Activated CD4-positive, CD25-positive, alpha-beta regulatory T cell treated with anti-CD3 and anti-CD28 coated beads, Interleukin-2, amount 50 U/mL, for 72 hours (primary cell): Measurements from ENCODE around the gene MAPK8IP1.

ENCODE experiments used
- DNase-seq: peaks from one replicate; pipeline ENCODE4 v3.0.0; 2021

The MAPK8IP1 gene

DNA sequence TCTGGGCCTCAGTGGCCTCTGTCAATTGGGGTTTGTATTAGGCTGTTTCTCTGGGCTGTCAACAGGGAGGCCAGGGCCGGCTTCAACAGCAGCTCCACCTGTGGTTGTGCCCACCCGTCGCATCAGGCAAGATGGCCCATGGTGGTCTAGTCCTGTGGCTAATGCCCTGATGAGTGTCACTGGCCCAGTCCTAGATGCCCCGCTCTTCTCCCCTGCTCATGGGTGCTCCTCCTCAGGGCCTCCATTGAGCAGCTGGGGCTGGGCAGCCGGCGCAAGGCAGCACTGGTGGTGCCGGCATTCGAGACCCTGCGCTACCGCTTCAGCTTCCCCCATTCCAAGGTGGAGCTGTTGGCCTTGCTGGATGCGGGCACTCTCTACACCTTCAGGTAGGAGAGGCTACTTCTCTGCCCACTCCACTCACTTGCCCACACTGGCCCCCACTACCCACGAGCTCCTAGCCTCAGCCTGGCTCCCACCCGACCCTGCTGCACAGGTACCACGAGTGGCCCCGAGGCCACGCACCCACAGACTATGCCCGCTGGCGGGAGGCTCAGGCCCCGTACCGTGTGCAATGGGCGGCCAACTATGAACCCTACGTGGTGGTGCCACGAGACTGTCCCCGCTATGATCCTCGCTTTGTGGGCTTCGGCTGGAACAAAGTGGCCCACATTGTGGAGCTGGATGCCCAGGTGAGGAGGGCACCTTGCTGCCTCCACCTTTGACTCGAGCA lies 42.4 kb downstream of the MAPK8IP1 start:
- no peak for DNase-seq

DNA sequence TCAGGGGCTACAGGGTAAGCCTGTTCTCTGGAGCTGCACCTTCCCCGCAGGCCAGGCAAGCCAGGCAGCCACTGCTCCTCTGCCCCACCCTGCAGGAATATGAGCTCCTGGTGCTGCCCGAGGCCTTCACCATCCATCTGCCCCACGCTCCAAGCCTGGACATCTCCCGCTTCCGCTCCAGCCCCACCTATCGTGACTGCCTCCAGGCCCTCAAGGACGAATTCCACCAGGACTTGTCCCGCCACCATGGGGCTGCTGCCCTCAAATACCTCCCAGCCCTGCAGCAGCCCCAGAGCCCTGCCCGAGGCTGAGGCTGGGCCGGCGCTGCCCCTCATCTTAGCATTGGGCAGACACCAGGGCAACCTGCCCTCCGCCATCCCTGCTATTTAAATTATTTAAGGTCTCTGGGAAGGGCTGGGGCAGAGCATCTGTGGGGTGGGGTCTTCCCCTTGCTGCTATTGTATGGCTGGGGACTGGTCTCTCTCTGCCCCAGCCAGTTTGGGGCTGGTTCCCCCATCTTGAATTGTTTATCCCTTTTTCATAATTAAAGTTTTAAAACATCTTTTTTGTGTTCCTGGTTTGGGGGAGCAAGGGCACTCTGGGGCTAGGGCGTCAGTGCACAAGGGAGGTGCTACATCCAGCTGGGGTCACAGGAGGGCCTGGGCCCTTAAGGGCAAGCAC lies 43.2 kb downstream of the MAPK8IP1 start:
- no peak for DNase-seq

DNA sequence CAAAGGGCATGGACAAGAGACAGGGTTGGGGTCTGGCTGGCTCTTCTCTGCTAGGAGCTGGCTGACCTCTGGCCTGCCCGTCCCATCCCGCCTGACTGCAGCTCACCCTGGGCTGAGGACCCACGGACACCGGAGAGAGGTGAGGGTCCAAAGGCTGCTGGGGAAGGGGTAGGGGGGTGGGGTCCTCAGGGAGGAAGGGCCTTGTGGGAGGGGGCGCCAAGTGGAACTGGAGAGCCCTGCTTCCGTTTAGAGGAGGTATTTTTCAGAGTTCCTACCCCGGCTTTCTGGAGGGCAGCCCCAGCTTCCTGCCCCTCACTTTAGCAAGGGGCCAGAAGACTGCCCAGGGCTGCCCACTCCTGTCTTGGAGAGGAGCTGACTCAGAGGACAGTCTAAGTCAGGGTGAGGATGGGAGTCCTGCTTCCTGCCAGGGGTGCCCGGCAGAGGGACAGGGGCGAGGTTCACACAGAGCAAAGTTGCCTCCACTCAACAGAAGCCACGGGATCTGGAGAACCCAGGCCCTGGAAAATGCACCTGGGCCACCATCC lies 44.1 kb downstream of the MAPK8IP1 start:
- no peak for DNase-seq

DNA sequence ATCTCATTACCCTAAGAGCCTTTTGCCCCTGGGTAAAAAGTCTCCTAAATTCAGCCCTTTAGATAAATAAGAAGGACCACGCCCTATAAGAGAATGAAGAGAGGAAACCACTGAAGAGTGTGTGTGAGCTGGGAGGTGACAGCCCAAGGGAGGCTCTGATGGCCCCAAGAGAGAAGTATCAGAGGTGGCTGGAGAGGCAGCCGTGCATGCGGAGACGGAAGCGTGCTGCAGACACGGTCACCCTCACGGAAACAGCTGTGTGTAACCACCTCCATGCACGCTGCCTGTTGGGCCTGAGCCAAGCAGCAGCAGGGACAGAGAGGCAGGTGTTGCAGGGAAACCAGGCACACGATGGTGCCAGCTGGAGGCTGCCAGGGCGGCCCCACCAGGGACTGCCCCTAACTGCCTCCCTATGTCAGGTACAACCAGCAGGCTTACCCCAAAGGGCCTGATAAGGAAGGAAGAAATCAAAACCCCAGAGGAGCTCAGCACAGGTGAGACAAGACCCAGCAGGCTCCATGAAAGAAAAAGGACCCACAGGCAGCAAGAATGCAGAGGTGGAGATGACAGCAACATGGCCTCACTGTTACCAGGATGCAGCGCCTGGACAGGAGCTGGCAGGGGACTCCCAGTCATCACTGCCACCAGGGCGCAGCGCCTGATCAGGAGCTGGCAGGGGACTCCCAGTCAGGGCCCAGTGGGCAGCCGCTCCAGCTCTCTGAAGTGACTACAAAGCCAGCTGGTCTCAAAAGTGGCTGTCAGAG lies 44.8 kb downstream of the MAPK8IP1 start:
- no peak for DNase-seq

DNA sequence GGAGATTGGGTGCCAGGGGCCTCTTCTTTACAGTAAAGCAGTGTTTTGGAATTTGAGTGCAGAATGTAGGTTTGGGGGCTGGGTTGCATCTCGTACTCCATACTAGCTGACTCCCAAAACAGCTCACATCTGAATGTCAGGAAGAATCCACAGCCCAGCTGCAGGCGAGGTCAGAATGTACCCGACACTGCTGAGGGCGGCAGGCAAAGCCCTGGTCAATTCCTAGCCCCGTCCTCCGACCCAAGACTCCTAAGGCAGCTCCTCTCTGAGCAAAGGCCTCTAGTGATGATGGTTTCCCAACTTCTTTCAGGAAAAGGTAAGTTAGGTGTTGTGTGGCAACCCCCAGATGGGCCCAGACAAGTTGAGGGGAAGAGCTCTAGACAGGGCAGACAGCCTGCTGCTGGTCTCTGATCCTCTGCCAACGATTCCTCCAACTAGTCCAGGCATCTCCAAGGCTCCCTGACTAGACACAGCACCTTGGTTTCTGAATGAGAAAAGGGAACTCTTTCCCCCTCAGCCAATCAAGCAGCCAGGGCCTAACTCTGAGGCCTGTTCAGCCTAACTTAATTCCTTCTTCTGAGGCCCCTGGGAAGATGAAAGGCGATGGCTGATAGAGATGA lies 45.6 kb downstream of the MAPK8IP1 start:
- DNase-seq: no peak

DNA sequence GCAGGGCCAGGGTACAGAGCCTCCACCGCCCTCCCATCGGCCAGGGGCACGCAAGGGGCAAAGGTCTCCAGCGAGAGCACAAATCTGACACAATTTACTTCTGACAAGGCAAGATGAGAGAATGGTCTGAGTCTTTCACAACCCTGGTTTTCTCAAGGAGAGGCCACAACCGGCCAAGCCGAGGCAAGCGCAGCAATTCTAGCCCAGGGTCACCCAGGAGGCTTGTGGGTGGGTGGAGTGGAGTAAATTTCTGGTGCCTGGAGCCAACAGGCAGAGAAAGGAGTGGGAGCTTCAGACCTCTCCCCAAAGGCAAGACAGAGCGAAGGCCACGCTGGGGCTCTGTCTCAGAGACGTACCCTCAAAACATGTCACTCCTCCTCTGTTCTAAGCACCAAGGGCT lies 46.3 kb downstream of the MAPK8IP1 start:
- no peak for DNase-seq

DNA sequence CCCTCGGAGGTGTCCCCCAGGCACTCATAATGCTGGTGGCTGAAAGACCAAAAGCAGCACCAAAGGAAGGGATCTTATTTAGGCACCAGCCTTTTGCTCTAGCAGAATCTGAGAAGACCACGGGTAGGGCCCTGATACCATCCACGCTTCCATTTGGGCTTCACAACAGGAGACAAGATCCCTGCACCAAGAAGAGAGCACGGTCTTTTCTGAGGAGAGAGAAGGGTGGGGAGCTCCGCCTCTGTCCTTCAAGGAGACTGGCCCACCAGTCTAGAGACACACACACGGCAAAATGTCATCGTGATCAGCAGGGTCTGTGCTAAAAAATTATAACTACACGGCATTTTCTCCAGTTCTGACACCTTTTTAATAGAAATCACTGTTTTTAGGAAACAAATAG lies 46.8 kb downstream of the MAPK8IP1 start:
- DNase-seq: no peak

DNA sequence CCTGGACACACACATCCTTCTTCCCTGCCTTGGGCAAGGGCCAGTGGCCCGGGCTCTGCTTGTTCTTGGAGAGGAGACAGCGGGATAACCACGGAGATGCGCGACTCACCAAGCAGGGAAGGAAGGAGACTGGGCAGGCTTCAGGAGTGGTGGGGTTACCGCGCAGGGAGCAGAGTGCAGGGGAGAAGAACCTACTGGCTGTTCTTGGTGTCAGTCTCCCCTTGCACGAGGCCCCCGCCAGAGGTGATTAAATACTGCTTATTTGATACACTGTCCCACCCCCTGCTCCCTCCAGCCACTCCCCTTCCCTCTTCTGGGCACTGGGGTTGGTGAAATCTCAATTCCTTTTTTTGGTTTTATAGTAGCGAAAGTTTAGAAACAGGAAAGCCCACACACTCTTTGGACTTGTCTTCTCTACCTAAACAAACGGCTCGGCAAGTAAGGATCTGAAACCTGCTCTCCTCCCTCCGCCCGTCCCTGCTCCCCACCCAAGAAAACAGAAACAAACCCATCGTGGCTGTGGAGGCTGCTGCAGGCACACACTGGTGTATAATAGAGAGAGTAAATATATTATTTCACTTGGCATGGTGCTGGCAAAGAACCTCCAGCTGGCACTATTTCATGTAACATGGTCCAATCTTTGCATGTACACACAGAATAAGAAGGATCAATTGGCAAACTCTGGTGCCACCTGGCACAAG lies 47.8 kb downstream of the MAPK8IP1 start:
- DNase-seq: no peak

DNA sequence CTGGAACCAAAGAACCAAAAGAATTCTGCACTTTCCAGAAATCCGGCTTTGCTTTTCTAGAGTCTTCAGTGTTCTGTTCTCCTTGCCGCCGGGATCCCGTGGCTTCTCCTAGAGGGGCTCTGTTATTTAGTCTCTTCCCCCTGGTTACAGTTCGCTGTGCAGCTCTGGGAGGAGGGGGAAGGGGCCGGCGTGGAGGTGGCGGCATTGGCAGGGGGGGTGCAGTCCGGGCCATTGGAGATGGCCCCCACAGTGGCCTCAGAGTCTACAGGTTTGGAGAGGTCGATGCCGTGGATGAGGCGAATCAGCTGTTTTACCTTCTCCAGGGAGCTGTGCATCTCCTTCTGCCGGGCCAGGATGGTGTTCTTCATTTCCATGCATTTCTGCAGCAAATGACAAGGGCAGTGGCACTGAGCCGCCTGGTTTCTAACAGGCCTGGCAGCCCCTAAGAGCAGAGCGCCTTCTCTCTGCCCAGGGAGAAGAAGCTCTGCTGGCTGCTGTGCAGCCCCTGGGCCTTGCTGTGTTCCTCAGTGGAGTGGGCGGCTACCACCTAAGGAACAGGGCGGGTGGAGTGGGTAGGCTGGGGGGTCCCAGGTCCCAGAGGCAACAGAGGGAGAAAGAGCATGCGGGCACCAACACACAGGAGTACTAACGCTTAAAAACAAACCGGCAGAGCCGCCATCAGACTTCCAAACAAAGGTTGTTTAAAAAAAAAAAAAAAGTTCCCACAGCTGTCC lies 48.6 kb downstream of the MAPK8IP1 start:
- no peak for DNase-seq

DNA sequence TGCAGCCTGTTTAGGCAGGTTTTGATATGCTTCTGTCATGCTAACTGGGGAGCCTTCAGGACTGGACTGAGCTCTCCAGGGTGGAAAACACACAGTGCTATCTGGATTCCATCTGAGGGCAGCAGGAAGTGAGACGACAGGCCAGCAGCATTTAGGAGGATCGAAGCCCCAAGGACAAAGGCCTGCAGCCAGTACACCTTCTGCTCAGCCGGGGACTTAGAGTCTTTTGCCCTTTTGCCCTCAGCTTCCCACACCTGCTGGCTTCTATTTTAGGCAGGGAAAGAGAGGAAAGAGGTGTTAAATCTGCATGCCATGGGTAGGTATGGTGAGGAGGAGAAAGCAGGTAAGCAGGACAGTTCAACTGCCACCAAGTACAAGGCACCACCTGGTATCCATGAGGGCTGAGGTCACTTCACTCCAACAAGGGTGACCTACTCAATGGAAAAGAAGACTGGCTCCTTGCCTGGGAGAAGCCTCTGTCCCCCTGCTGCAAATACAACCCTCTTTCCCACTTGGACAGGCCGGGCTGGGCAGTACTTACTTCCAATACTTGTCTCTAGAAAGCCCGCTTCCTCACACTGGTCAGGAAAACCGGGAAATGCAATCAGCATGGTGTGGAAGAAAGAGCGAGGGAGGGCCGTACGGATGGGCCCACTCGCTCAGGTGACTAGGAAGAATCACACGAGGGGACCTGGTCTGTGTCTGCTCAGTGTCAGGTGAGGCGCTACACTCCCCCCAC lies 49.3 kb downstream of the MAPK8IP1 start:
- DNase-seq: no peak

DNA sequence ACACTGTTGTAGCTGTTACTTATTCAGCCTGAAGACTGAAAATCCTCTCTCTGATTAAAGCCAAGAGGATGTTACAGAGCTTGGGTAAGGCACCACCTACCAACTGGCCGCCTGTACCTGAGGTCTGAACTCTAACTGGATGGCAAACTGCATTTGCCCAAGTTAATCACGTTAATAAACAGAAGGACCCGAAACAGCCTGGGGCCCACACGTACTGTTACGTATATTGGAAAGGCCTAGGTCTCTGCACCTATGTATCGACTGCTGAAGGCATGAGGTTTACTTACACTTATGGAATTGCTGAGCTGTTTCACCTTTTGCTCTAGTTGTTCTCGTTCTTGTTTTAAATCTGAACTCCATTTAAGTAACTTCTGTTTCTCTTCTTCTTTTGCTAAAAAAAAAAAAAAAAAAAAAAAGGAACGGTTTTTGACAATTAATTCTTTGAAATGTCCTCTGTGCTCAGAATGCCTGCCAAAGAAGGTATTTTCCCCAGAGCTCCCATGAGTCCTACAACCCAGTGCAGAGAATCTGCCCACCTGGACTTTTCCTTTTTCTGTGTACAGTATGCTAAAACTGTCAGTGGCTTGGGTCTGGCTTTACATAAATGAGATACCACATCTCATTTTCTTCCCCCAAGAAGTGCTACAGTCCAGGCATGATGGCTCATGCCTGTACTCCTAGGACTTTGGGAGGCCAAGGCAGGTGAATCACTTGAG lies 50.1 kb downstream of the MAPK8IP1 start:
- DNase-seq: no peak

DNA sequence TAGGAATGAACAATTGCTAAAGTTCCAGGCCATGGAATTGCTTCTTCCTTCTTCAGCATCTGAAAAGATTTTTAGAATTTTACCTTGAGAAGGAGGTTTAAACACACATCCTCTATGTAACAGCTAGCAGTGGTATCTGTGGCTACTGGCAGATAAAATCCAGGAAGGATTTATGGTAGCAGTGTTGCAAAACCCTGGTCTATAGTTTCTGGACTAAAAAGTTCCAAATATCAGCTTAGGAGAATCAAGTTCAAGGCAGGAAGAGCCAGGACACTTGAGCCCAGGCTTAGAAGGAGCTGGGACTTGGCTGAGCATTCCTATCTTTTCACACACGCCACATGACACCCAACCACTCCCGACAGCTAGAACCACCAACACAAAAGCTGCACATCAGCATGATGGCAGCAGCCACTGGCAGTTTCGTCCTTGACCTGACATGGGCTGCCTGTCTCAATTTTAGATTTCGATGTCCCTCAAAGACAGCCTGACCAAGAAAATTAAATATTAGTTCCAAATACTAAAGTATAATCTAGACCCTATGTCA lies 51.1 kb downstream of the MAPK8IP1 start:
- DNase-seq: no peak

DNA sequence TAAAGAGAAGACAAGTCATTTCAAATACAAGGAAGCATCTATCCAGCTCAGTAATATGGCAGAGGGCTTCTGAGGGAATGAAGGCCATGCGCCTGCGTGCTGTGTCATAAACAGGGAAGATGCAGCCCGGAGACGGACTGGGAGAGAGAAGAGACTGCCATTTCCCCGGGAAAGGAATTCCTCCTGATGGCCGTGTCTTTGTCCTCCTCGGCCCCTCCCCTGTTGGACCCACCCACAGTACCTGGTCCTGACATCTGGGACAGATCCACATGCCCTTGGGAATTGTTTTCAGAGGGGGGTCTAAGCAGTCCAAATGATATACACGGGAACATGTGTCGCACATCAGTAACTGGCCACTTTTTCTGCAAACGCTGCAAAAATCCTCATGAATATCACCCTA lies 52.5 kb downstream of the MAPK8IP1 start:
- DNase-seq: no peak

DNA sequence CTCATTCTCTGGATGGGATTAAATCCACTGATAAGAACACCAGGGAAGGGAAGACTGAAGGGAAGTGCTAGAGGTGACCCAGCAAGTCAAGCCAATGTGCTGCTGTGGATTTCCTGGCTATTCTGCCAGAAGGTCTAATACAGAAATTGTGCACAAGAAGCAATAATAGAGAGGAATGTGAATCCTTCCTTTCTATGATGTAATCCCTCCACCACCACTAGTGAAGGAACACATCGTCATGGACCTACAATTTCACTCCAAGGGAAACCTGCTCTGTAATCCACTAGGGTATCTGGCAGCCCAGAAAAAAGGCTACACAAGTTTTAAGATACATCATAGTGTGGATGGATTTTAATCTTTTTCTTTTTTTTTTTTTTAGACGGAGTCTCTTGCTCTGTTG lies 54.4 kb downstream of the MAPK8IP1 start:
- DNase-seq: no peak

DNA sequence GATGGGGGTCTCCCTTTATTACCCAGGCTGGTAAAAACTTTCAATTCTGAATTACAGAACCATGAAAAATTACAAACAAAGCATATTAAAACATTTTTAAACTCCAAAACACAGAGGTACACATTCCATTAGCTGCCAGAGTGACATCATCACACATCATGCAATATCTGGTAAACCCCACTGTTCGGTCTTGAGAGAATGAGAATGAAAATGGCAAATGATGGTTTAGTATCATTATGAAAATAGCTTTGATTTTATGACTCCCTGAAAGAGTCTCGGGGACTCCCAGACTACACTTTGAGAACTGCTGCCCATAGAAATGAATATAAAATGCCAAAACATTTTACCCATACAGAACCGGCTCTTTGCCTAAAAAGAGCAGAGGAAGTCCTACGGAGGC lies 55.8 kb downstream of the MAPK8IP1 start:
- no peak for DNase-seq

DNA sequence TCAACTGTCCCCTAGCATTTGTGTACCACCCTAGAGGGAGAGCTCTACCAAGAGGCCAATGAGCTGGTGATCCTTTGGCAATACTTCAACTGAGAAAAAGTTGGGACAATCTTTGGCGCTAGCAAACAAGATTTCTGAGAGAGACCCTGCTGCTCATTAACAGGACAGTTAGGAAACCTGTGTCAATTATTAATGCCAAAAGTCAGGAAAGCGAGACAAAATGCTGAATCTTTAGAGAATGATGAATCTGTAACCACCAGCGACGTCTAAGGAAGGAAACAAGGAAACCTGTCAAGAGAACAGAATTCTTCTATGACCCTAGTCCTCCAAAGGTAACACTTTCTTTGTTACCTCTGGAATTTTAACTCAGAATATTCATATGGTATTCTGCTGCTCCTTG lies 56.9 kb downstream of the MAPK8IP1 start:
- no peak for DNase-seq

DNA sequence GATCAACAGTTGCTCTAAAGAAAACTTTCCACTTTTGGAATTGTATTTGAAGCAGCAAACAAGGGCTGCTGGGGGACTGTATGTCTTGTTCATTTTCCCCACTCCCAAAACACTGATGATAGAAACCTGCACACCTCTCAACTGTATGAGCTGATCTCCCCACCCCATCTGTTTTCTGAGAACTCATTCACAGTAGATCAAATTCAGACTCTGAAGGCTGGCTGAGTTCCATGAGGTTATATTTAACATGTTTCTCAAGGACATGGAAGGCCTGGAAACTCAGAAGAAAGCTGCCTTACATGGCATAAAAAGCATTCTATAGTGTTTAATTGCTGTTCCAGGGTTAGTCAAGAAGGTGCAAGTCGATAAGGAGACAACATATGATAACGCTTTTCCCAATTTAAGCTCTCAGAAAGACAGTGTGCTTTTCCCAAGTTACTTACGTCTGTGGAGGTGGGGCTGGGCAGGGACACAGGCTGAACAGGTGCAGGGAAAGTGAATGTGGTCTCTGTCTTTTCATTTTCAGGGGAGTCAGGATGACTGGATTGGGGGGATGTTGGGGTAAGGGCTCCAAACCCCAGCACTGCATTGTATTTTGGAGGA lies 60.0 kb downstream of the MAPK8IP1 start:
- DNase-seq: no peak

DNA sequence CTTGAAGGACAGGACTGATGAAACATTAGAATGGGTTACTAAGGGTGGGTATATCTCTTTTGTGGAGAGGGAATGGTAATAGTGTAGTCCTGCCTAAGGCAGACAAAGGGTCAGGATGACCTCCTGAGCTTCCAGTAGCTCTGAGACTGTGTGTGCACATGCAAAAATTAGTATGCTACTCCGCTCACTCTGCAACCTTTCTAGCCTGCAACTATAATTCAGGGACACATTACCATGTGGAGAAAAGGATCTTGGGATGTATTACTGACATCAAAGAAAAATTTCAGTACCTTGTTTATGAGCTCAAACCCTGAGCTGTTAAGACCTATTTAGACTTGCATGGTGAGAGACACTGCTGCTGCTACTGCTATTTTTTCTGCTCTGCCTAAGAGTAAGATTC lies 62.4 kb downstream of the MAPK8IP1 start:
- no peak for DNase-seq

DNA sequence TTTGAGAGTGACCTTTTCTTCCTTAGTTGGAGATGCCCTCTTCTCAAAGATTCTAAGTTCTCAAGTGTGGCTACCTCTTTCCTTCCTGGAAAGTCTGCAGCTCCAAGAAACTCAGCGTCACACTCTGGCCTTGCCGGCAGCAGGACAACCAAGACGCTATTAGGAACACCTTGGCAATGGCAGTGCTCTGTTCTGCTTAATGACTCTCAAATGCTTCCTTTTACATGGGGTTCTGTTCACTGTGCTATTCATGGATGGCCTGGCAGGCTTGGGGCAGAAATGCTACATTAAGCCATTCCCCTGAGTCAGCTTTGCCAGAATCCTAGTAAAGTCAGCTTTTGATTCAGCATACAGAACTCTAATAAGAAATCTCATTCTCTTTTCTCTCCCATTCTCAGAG lies 62.9 kb downstream of the MAPK8IP1 start:
- DNase-seq: no peak

DNA sequence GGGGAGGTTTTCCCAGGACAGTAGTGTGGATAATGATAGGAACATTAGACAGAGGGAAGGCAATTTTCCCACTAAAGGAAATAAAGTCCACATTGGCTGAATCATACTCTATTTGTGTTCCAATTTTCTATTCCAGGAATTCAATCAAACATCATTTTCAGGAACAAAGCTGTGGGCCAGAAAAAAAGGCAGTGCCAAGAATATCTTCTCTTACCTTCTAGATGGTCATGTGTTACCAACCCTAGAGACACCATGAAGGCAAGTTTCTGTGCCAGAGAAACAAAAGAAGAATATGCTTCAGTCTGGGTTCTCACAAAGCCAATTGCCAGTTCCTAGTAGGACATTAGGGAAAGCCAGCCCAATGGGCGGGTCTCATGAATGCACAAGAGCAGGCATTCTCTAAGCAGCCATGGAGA lies 64.5 kb downstream of the MAPK8IP1 start:
- DNase-seq: no peak
